GM13976 (cell line): ENCODE data around the gene CELA3A.
"Not testable (repeated sequence)": the region's sequence is repeated elsewhere in the genome, so short reads cannot be mapped to it uniquely, and the experiment has no call there.

Experiments
- DNase-seq: peaks from one replicate; pipeline ENCODE4 v3.0.0; 2012; ENCODE audit warnings: low spot score
- in situ Hi-C: fragments of 300-500 bp; cut with MboI; formaldehyde crosslinking; loops from one replicate; pipeline ENCODE4 v1.12.0; 2022; ENCODE audit warnings: low sequenced_read_pairs, mixed read lengths, inconsistent platforms; ENCODE audit not compliant: unreplicated experiment

Gene CELA3A

DNA sequence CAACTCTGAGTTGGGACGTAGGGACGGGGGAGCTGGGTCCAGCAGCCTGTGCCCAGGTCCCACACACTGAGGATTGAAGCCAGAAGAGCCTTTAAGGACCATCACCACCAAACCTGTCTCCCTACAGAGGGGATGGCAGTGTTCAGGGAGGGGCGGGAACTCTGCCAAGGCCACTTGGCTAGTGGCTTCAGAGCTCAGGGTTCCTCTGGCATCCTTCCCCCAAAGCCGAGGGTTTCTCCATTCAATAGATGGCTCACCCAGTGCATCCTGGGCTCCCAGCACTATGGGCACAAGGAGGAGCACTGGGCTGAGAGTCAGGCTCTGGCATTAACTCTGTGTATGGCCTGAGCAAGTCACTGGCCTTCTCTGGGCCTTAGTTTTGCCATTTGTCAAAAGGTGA lies 20.2 kb upstream of the CELA3A start:
- in situ Hi-C loops, DNase-seq: not testable (repeated sequence)

DNA sequence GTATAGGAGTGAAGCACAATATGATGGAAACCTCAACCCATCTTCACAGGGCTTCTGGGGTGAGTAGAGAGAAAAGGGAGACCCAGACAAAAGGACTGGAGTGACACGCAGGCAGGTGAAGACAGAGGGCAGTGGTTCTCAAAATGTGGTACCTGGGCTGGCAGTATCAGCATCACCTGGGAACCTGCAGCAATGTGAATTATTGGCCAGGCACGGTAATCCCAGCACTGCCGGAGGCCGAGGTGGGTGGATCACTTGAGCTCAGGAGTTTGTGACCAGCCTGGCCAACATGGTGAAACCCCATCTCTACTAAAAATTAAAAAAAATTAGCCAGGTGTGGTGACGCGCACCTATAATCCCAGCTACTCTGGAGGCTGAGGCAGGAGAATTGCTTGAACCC lies 19.3 kb upstream of the CELA3A start:
- in situ Hi-C loops, DNase-seq: not testable (repeated sequence)

DNA sequence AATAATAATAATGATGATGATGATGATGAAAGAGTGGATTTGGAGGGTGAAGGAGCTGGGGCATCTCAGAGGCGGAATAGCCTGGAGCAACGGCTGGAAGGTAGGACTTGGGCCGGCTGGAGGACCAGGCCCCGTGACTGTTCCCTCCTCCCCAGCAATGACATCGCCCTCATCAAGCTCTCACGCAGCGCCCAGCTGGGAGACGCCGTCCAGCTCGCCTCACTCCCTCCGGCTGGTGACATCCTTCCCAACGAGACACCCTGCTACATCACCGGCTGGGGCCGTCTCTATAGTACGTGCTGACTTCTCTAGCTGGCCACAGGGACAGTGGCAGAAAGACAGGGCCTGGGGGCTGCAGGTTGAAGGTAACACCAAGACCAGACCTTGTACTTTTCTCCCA lies 17.9 kb upstream of the CELA3A start:
- in situ Hi-C loops, DNase-seq: not testable (repeated sequence)

DNA sequence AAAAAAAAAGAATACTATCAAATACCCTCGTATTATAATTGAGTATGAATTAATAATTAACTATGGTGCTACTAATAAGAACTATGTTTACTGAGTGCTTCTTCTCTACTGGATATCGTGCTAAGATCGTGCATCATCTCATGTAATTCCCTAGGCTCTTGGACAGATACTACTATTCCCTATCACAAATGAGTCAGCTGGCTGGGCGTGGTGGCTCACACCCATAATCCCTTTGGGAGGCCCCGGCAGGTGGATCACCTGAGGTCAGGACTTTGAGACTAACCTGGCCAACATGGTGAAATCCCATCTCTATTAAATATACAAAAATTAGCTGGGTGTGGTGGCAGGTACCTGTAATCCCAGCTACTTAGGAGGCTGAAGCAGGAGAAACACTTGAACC lies 15.6 kb upstream of the CELA3A start:
- in situ Hi-C loops, DNase-seq: not testable (repeated sequence)

DNA sequence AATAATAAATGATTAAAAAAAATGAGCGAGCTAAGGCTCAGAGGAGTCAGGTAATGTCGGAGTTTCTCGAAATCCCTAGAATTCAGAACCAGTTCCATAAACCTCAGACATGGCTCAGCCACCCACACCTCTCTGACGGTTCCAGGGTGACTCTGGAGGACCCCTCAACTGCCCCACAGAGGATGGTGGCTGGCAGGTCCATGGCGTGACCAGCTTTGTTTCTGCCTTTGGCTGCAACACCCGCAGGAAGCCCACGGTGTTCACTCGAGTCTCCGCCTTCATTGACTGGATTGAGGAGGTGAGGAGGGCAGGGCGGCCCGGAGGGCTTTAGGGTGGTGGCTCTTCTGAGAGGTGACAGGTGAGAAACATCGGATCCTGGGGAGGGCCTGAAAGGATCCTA lies 15.1 kb upstream of the CELA3A start:
- in situ Hi-C loops, DNase-seq: not testable (repeated sequence)

DNA sequence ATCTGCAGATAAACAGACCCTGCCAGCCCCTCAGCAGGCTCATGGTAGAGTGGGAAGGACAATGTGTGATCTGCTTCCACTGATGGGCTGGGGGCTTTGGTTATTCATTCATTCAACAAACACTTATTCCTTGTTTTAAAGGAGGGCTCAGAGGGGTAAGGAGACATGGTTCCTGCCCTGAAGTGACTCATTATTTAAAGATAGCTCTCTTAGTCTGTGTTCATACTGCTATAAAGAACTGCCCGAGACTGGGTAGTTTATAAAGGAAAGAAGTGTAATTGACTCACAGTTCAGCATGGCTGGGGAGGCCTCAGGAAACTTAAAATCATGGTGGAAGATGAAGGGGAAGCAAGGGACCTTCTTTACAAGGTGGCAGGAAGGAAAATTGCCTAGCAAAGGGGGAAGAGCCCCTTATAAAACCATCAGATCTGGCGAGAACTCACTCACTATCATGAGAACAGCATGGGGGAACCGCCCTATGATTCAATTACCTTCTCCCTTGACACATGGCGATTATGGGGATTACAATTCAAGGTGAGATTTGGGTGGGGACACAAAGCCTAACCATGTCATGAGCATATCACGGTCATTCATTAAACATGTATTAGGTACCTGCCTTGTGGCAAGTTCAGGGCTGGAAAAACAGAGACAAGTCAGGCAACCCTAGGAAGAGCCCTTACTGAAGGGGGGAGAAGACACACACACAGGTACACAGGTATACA lies 11.6 kb upstream of the CELA3A start:
- in situ Hi-C loops, DNase-seq: not testable (repeated sequence)

DNA sequence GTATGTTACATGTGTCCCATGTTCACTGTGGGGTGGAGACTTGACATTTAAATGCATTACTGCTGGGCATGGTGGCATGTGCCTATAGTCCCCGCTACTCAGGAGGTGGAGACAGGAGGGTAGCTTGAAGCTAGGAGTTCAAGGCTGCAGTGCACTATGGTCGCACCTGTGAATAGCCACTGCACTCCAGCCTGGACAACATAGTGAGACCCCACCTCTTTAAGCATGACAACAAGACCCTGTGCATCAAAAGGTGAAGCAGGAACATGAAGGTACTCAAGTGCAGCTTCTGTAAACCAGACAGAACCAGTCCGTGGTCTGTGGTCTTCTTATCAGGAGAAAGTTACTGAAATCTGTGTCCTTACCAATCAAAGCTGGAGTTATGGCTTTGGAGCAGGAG lies 9.3 kb upstream of the CELA3A start:
- DNase-seq, in situ Hi-C loops: not testable (repeated sequence)

DNA sequence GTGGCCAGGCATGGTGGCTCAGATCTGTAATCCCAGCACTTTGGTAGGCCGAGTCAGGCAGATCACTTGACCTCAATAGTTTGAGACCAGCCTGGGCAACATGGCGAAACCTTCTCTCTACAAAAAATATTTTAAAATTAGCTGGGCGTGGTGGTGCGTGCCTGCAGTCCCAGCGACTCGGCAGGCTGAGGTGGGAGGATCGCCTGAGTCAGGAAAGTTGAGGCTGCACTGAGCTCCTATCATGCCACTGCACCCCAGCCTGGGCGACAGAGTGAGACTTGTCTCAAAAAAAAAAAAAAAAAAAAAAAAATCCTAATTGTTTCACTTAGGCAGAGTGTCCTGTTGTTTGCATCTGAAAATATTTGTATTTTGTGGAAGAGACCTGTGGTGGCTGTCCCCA lies 6.7 kb upstream of the CELA3A start:
- in situ Hi-C loops, DNase-seq: not testable (repeated sequence)

DNA sequence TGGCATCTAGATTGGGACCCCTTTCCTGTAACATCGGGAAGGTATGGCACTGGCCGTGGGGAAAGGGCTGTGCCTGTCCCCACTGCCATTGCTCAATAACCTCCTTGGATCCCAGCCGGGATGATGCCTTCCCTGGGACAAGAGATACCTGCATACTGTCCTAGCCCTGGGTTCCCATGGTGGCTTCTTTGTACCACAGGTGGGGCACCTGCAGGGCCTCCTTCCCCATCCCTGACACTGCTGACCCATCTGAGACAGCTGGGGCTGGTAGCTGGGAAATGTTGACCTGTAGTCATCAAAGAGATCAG lies 4.8 kb upstream of the CELA3A start:
- in situ Hi-C loops, DNase-seq: not testable (repeated sequence)

DNA sequence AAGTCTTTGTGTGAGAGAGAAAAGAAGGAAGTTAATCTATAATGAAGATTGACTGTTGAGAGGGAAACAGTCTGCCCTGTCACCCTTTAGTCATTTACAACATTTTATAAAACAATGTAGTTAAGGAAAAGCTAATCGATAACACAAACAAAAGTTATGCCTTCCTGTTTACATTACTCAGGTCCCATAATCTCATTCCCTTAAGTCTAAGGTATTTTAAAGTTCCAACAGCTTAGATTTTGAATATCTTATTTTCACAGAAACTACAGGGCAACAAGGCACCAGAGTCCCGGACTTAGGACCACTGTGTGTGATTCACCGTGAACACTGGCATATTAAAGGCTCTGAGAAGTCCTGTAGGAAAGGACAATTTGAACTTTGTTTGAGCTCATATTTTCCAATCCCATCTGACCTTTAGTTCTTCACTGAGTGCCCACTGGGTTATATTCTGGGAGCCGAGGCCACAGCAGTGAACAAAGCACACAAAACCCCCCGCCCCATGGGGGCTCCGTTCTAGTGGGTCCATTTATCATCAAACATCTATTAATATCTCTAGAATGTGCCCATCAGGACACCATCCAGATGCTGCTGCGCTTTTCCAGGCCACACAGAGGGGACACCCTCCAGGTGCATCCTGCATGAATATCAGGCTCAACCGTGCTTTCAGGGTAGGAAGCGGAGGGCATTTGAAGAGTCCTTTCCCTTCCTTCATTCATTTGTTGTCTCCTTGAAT lies 3.4 kb upstream of the CELA3A start:
- in situ Hi-C loops, DNase-seq: not testable (repeated sequence)

DNA sequence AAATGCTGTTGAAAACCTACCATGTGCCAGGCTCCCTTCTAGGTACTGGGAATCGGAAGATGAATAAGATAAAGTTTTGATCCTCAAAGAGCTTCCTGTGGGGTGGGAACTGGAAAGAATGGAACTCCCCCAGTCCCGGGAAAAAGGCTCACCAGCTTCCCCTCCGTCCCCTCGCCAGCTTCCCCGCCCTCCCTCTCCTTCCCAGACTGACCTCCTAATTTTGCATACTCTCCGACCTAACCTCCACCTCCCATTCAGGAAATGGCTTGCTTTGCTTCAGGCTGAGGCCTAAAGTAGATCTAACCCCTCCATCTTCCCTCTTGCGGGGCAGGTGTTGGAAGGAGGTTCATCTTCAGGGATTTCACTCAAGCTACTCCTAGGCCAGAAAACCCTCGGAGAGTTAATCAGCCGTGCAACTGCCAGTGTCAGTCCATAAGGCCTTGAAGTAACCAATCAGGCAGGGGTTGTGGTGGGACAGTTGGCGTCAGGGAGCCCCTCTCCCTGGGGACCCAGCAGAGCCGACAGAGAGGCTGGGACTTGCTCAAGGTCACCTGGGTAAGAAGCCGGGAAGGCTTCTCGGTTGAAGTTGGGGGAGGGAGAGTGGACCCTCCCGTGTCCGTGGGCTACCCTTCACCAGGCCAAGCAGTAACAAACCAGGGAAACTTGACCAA lies 2.7 kb upstream of the CELA3A start:
- DNase-seq, in situ Hi-C loops: not testable (repeated sequence)

DNA sequence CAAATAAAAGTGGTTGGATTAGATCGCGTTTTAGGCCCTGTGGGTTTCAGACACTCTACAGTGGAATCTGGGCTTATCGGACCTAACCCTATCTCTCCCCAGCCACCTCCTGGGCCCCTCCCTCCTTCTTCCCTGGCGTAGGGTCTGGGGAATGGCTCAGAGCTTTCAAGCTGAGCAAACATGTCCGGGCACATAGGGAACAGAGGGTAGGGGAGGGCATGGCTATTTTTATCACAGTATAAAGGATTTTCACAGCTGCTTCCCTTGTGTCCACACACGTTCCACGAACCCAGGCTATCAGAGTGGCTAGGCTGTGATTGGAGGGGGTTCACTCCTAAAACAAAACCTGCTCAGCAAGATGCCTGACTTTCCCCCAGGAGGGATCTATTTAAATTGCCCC lies 1.8 kb upstream of the CELA3A start:
- DNase-seq, in situ Hi-C loops: not testable (repeated sequence)

DNA sequence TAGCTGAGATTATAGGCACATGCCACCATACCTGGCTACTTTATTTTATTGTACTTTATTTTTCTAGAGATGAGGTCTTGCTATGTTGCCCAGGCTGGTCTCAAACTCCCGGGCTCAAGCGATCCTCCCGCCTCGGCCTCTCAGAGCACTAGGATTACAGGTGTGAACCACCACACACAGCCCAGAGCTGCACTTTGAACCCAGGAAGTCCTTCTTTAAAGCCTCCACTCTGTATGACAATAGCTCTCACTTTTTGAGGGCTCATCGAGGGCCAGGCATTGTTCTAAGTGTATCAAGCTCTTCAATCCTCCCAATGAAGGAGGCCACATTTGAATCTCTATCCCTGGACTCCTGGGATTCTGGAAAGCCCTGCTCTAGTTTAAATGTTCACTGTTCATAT lies 1.0 kb downstream of the CELA3A start:
- DNase-seq, in situ Hi-C loops: not testable (repeated sequence)

DNA sequence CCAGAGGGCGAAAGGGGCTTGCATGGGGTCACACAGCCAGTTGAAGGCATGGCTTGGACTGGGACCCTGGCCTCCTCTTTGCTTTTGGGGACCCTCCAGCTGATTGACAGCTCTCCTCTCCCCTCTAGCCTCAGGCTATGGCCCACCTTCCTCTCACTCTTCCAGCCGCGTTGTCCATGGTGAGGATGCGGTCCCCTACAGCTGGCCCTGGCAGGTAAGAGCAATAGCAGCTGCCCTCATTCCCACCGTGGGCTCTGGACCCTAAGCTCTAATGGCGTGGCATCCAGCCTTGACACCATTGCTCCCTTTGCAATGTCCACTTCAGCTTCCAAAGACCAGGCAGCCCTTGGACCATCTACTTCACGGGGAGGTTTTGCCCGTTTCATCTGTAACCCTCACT lies 1.4 kb downstream of the CELA3A start:
- in situ Hi-C loops, DNase-seq: not testable (repeated sequence)

DNA sequence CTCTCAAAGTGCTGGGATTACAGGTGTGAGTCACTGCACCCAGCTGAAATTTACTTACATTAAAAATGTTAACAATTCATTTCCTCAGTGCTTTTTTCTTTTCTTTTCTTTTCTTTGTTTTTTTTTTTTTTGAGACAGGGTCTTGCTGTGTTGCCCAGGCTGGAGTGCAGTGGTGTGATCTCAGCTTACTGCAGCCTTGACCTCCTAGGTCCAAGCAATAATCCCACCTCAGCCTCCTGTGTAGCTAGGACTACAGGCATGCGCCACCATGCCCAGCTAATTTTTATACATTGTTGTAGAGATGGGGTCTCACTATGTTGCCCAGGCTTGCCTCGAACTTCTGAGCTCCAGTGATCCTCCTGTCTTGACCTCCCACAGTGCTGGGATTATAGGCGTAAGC lies 2.5 kb downstream of the CELA3A start:
- in situ Hi-C loops, DNase-seq: not testable (repeated sequence)

DNA sequence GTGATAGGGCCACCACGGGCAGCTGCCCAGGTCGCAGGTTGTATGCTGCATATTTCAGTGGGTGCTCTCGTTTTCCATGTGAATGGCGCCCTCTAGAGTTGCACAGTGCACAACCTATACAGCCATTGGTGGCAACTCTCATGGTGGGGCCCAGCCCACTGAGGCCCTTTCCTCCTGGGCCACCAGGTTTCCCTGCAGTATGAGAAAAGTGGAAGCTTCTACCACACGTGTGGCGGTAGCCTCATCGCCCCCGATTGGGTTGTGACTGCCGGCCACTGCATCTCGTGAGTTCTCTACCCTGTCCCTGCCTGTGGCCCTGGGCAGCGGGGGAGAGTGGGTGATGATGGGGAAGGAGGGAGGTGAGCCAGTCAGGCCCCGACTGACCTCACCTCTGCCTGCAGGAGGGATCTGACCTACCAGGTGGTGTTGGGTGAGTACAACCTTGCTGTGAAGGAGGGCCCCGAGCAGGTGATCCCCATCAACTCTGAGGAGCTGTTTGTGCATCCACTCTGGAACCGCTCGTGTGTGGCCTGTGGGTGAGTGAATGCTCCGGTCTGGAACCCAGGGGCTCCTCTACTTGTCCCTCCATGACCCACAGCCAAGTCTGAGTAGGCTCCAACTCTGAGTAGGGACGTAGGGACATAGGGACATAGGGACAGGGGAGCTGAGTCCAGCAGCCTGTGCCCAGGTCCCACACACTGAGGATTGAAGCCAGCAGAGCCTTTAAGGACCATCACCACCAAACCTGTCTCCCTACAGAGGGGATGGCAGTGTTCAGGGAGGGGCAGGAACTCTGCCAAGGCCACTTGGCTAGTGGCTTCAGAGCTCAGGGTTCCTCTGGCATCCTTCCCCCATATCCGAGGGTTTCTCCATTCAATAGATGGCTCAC lies 4.0 kb downstream of the CELA3A start:
- DNase-seq, in situ Hi-C loops: not testable (repeated sequence)

DNA sequence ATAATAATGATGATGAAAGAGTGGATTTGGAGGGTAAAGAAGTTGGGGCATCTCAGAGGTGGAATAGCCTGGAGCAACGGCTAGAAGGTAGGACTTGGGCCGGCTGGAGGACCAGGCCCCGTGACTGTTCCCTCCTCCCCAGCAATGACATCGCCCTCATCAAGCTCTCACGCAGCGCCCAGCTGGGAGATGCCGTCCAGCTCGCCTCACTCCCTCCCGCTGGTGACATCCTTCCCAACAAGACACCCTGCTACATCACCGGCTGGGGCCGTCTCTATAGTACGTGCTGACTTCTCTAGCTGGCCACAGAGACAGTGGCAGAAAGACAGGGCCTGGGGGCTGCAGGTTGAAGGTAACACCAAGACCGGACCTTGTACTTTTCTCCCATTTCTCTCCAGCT lies 5.3 kb downstream of the CELA3A start:
- in situ Hi-C loops, result not testable (repeated sequence)

DNA sequence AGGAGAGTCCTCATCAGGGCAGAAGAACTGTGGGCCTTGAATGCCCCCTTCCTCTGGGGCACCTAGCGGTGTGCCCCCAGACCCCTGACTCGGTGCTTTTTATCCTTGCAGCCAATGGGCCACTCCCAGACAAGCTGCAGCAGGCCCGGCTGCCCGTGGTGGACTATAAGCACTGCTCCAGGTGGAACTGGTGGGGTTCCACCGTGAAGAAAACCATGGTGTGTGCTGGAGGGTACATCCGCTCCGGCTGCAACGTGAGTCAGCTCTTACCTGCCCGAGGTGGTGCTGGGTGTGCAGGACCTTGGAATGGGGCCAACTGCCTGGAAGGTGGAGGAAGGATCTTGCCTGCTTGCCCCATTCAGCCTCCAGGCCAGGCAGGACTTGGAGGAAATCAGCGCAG lies 5.8 kb downstream of the CELA3A start:
- in situ Hi-C loops, DNase-seq: not testable (repeated sequence)

More for the DNA sequence above, 5.3 kb downstream of the CELA3A start:
- DNase-seq, result not testable (repeated sequence)
